Stomach (tissue), 4 donors: ENCODE measurements around the gene SLC1A2.

Experiments used
- POLR2A ChIP-seq, 4 donors: fragments of 450-650 bp; IDR thresholded peaks; one replicate each; pipeline ENCODE4 v1.6.1; 2016; ENCODE audit warnings: antibody characterized with exemption in 4 of 4, control low read depth in 2 of 4, mild to moderate bottlenecking in 1 of 4, moderate library complexity in 1 of 4
- TF ChIP-seq, protein P1 (sequence below), 7 experiments: fragments of 450-650 bp in 4 of 7; fragments of 200-600 bp in 3 of 7; sonication (generic) in 3 of 7; IDR thresholded peaks; one replicate each; pipeline ENCODE4 v1.5.1; 2016 to 2019; ENCODE audit warnings: antibody characterized with exemption in 7 of 7, control low read depth in 2 of 7, mild to moderate bottlenecking in 1 of 7

DNA sequence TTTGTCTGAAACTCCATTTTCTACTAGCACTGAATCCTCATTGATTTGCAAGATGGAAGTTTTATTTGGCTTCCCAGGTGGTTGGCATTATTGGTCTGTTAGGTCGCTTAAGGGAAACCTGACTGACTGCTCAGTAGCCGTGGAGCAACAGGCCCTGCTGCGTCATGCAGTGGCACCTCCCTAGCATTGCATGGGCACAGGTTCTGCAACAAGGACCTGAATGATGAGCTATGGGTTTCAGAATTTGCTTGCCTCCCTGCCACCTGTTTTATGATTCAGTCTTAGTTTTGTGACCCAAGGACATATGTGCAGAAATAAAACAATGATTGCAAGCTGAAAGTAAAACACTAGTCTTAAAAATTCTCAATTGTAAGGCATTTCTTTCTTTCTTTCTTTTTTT lies 128.5 kb downstream of the SLC1A2 start:
- TF ChIP-seq, protein P1, sequence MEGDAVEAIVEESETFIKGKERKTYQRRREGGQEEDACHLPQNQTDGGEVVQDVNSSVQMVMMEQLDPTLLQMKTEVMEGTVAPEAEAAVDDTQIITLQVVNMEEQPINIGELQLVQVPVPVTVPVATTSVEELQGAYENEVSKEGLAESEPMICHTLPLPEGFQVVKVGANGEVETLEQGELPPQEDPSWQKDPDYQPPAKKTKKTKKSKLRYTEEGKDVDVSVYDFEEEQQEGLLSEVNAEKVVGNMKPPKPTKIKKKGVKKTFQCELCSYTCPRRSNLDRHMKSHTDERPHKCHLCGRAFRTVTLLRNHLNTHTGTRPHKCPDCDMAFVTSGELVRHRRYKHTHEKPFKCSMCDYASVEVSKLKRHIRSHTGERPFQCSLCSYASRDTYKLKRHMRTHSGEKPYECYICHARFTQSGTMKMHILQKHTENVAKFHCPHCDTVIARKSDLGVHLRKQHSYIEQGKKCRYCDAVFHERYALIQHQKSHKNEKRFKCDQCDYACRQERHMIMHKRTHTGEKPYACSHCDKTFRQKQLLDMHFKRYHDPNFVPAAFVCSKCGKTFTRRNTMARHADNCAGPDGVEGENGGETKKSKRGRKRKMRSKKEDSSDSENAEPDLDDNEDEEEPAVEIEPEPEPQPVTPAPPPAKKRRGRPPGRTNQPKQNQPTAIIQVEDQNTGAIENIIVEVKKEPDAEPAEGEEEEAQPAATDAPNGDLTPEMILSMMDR (IDR thresholded peaks at IDR 0.05), result no peak
- no peak for TF ChIP-seq POLR2A (IDR thresholded peaks at IDR 0.05)
